Peyer's patch (tissue), 4 donors: Measurements from ENCODE around the gene DNM3. TPM values are rescaled to one million over a fixed set of nuclear protein-coding genes. Genes with fewer than 3 reads are reported as not detected.

Experiments used
- DNase-seq, 3 donors: peaks; one replicate each; pipeline ENCODE4 v3.0.0-alpha.2; 2017 to 2019
- H3K27ac ChIP-seq, 4 donors: fragments of 200-600 bp; sonication (generic); one replicate each; pipeline ENCODE4 v1.5.1; 2016 to 2019
- H3K27me3 ChIP-seq, 2 donors: fragments of 200-600 bp; sonication (generic); one replicate each; pipeline ENCODE4 v1.5.1; 2019
- H3K36me3 ChIP-seq, 3 donors: fragments of 200-600 bp; sonication (generic); one replicate each; pipeline ENCODE4 v1.5.1; 2016 to 2019
- H3K4me1 ChIP-seq, 4 donors: fragments of 200-600 bp; sonication (generic); one replicate each; pipeline ENCODE4 v1.5.1; 2016 to 2019
- H3K4me3 ChIP-seq, 4 donors: fragments of 200-600 bp; sonication (generic); 1 replicate in 3 of 4; 2 replicates in 1 of 4; pipeline ENCODE4 v1.5.1; 2016 to 2019; ENCODE audit warnings: mild to moderate bottlenecking in 1 of 4
- H3K9me3 ChIP-seq, 4 donors: fragments of 200-600 bp; sonication (generic); one replicate each; pipeline ENCODE4 v1.5.1; 2016 to 2019; ENCODE audit warnings: mild to moderate bottlenecking in 1 of 4
- CTCF ChIP-seq, 6 experiments: fragments of 450-650 bp in 4 of 6; fragments of 200-600 bp in 2 of 6; sonication (generic) in 1 of 6; IDR thresholded peaks; one replicate each; pipeline ENCODE4 v1.5.1; 2017 to 2019; ENCODE audit warnings: antibody characterized with exemption in 6 of 6, mild to moderate bottlenecking in 3 of 6, moderate library complexity in 1 of 6
- POLR2A ChIP-seq, 2 donors: fragments of 450-650 bp; IDR thresholded peaks; one replicate each; pipeline ENCODE4 v1.5.1; 2017; ENCODE audit warnings: antibody characterized with exemption in 2 of 2, mild to moderate bottlenecking in 2 of 2, moderate library complexity in 2 of 2
- total RNA-seq, 4 donors: library from RNA; depleted of rRNA; stranded (reverse); fragments of >200 nt; gene quantifications; one replicate each; pipeline ENCODE4 v1.1.0, GENCODE V29; 2016

Gene DNM3
- total RNA-seq, 4 donors from 2014 or later: 1.4 to 11.6 (median 2.0) TPM

GRCh38 chr1:172003766-172004530 is 162.7 kb downstream of the DNM3 start:
- Histone ChIP-seq H3K4me3 (no peak overlapping the region), H3K4me1 (no peaks in the 10 kb centered on the region), H3K27ac (no peak overlapping the region), H3K9me3 (no peaks in the 10 kb centered on the region), H3K36me3 (no peaks in the 10 kb centered on the region), H3K27me3 (peaks cover 0 to 3% of the 10 kb centered on the region in 2 donors)
- no peak for DNase-seq
- no peak for TF ChIP-seq CTCF (IDR thresholded peaks at IDR 0.05)
- TF ChIP-seq POLR2A (IDR thresholded peaks at IDR 0.05): no peak

- Histone ChIP-seq H3K4me3 (no peak overlapping the region), H3K27ac (no peak overlapping the region), H3K4me1 (no peaks in the 10 kb centered on the region), H3K27me3 (peaks cover 0 to 3% of the 10 kb centered on the region in 2 donors), H3K36me3 (no peaks in the 10 kb centered on the region), H3K9me3 (no peaks in the 10 kb centered on the region)
- TF ChIP-seq CTCF (IDR thresholded peaks at IDR 0.05): no peak
- TF ChIP-seq POLR2A (IDR thresholded peaks at IDR 0.05): no peak
- DNase-seq: no peak
Measured at GRCh38 chr1:172004671-172005070, 163.4 kb downstream of the DNM3 start.

GRCh38 chr1:172005856-172006255 is 164.6 kb downstream of the DNM3 start:
- no peak for TF ChIP-seq POLR2A (IDR thresholded peaks at IDR 0.05)
- TF ChIP-seq CTCF (IDR thresholded peaks at IDR 0.05): no peak
- Histone ChIP-seq H3K9me3 (no peaks in the 10 kb centered on the region), H3K4me3 (no peak overlapping the region), H3K36me3 (no peaks in the 10 kb centered on the region), H3K4me1 (no peaks in the 10 kb centered on the region), H3K27ac (no peak overlapping the region), H3K27me3 (peaks cover 0 to 3% of the 10 kb centered on the region in 2 donors)
- DNase-seq: no peak

- no peak for DNase-seq
- Histone ChIP-seq H3K9me3 (no peaks in the 10 kb centered on the region), H3K4me3 (no peak overlapping the region), H3K36me3 (no peaks in the 10 kb centered on the region), H3K4me1 (no peaks in the 10 kb centered on the region), H3K27ac (no peak overlapping the region), H3K27me3 (peaks cover 0 to 3% of the 10 kb centered on the region in 2 donors)
- TF ChIP-seq CTCF (IDR thresholded peaks at IDR 0.05) (no peak), POLR2A (IDR thresholded peaks at IDR 0.05) (no peak)
Measured at GRCh38 chr1:172006660-172007059, 165.4 kb downstream of the DNM3 start.

GRCh38 chr1:172018727-172019311 is 177.5 kb downstream of the DNM3 start:
- TF ChIP-seq POLR2A (IDR thresholded peaks at IDR 0.05): no peak
- no peak for TF ChIP-seq CTCF (IDR thresholded peaks at IDR 0.05)
- Histone ChIP-seq H3K27ac (no peak overlapping the region), H3K36me3 (no peaks in the 10 kb centered on the region), H3K9me3 (no peaks in the 10 kb centered on the region), H3K4me3 (no peak overlapping the region), H3K27me3 (no peaks in the 10 kb centered on the region), H3K4me1 (no peaks in the 10 kb centered on the region)
- DNase-seq: no peak
